Heart right ventricle (tissue), 16 donors: Measurements from ENCODE around the gene DNAH17. TPM values are rescaled to one million over a fixed set of nuclear protein-coding genes. Genes with fewer than 3 reads are reported as not detected.

Experiments used
- ATAC-seq, 8 donors: fragments of 200-7000 bp; cut with Tn5 transposase; one replicate each; pipeline ENCODE4 v1.9.1; 2020; ENCODE audit warnings: mild to moderate bottlenecking in 8 of 8, moderate library complexity in 8 of 8, moderate number of reproducible peaks in 1 of 8
- DNase-seq, 2 donors: peaks; one replicate each; pipeline ENCODE4 v3.0.0-alpha.2; 2020
- H3K27ac ChIP-seq, 10 donors: fragments of 200-600 bp; sonication (generic) in 2 of 10; one replicate each; pipeline versions ENCODE4 v1.5.0 to v1.8.0; 2020 to 2022; ENCODE audit warnings: mild to moderate bottlenecking in 3 of 10
- H3K27me3 ChIP-seq, 7 donors: fragments of 200-600 bp; one replicate each; pipeline ENCODE4 v1.8.0; 2021 to 2022; ENCODE audit warnings: mild to moderate bottlenecking in 2 of 7
- H3K36me3 ChIP-seq, 9 donors: fragments of 200-600 bp; sonication (generic) in 1 of 9; one replicate each; pipeline versions ENCODE4 v1.5.0 to v1.8.0; 2020 to 2022; ENCODE audit warnings: mild to moderate bottlenecking in 2 of 9
- H3K4me1 ChIP-seq, 9 donors: fragments of 200-600 bp; sonication (generic) in 1 of 9; one replicate each; pipeline versions ENCODE4 v1.5.0 to v1.8.0; 2020 to 2022; ENCODE audit warnings: mild to moderate bottlenecking in 4 of 9
- H3K4me3 ChIP-seq, 10 donors: fragments of 200-600 bp; sonication (generic) in 2 of 10; one replicate each; pipeline versions ENCODE4 v1.5.0 to v1.8.0; 2020 to 2022; ENCODE audit warnings: mild to moderate bottlenecking in 7 of 10, moderate library complexity in 2 of 10
- H3K9me3 ChIP-seq, 11 donors: fragments of 200-600 bp in 10 of 11; sonication (generic) in 2 of 11; one replicate each; pipeline versions ENCODE4 v1.5.0 to v1.8.0; 2013 to 2022; ENCODE audit warnings: mild to moderate bottlenecking in 2 of 11, control low read depth in 1 of 11, moderate library complexity in 1 of 11
- CTCF ChIP-seq, 9 donors: fragments of 200-600 bp; sonication (generic) in 2 of 9; IDR thresholded peaks; one replicate each; pipeline versions ENCODE4 v1.5.0 to v1.8.0; 2021 to 2022; ENCODE audit warnings: antibody characterized with exemption in 9 of 9, mild to moderate bottlenecking in 5 of 9, moderate library complexity in 1 of 9
- WGBS, 2 donors: extraction: QIAGEN DNeasy Blood & Tissue Kit; methylation state at CpG; one replicate each; pipeline ENCODE4 v1.1.7; 2013; ENCODE audit warnings: inconsistent platforms in 1 of 2; 5-methylcytosine and 5-hydroxymethylcytosine counted together
- intact Hi-C, 10 donors: fragments of 100-400 bp; cut with DNase I; formaldehyde crosslinking; loops; one replicate each; pipeline versions ENCODE4 v1.11.1 to v1.14.2; 2022
- polyA plus RNA-seq, 2 donors: library from polyadenylated mRNA; stranded (reverse); fragments of 200-250 nt; gene quantifications; one replicate each; pipeline ENCODE4 v1.2.3, GENCODE V29; 2013
- total RNA-seq, 10 donors: library from RNA; stranded (reverse); fragmentation: NEBNext Ultra II Directional in 3 of 10; extraction: Animal tissue kit (Norgen Biotek cat#: 25700) in 3 of 10; gene quantifications; one replicate each; pipeline versions ENCODE4 v1.2.1 to v1.2.4, GENCODE V29; 2021 to 2023
- donor health status: Arrhythmogenic right ventricular cardiomyopathy.
- donor health status: ischemic (EF 13 %, LVEDD 7.1; RV severe dilation, severe dysfunction).
- donor health status: healthy with polysubstance abuse.
- donor health status: DM: no; HTN: yes; CAD: no.
- donor health status: DM: no; HTN: no; CAD: no.
- donor health status: ischemic (EF 25% LVEDD 6.9; RV normal size, moderate dysfunction).
- donor health status: ischemic (EF 25% LVEDD 5.7; RV mildly dilated, moderate dysfunction).
- donor health status: healthy.
- donor health status: DM: yes; HTN: yes; CAD: no.
- donor health status: Ischemic cardiomyopathy.
- donor health status: ischemic (EF 35%, LVEDD 5.7; RV mildly dilated, moderate dysfunction).
- donor health status: nonischemic (EF 11% LVEDD 7.7; RV severe dilation, severe dysfunction).
- donor health status: DM: yes; HTN: yes; CAD: no.
- donor health status: PGD.
- donor health status: ischemic (EF 29% LVEDD 5.4; RV normal size, mild dysfunction).
- donor health status: nonischemic (EF 23%, LVEDD 6.1; RV moderate dilation, normal function).

Gene DNAH17
- total and polyA plus RNA-seq, 12 donors: 0.05 to 0.30 (median 0.09) TPM; not detected in 4

GRCh38 chr17:78472035-78472905 is 104.9 kb downstream of the DNAH17 start:
- no peak overlapping the region for H3K4me3 ChIP-seq

GRCh38 chr17:78471635-78472034 is 105.6 kb downstream of the DNAH17 start:
- WGBS, 2 donors: 92 to 94% methylated on average over 12 of the region's 12 CpGs
- no peak for DNase-seq
- TF ChIP-seq CTCF (IDR thresholded peaks at IDR 0.05): no peak
- H3K4me1 ChIP-seq: no peaks in the 10 kb centered on the region
- intact Hi-C loops: no loop called here
- no peaks in the 10 kb centered on the region for H3K36me3 ChIP-seq
- H3K4me3 ChIP-seq: no peak overlapping the region
- ATAC-seq: peak in 1 of 8 donors; percentile 21
- no peaks in the 10 kb centered on the region for H3K9me3 ChIP-seq
- H3K27ac ChIP-seq: no peak overlapping the region
- peaks cover 0 to 22% (median 14%) of the 10 kb centered on the region in 7 donors for H3K27me3 ChIP-seq

More at GRCh38 chr17:78472035-78472905, 104.9 kb downstream of the DNAH17 start:
- ATAC-seq (no peak), DNase-seq (no peak)
- intact Hi-C loops: no loop called here
- no peaks in the 10 kb centered on the region for H3K9me3 ChIP-seq
- H3K27me3 ChIP-seq: peaks cover 0 to 22% (median 14%) of the 10 kb centered on the region in 7 donors
- no peak for TF ChIP-seq CTCF (IDR thresholded peaks at IDR 0.05)
- no peak overlapping the region for H3K27ac ChIP-seq
- WGBS, 2 donors: 78 to 81% methylated on average over 27 to 29 of the region's 29 CpGs
- no peaks in the 10 kb centered on the region for H3K36me3 ChIP-seq
- no peaks in the 10 kb centered on the region for H3K4me1 ChIP-seq

GRCh38 chr17:78469443-78469842 is 107.8 kb downstream of the DNAH17 start:
- Histone ChIP-seq H3K27me3 (peaks cover 0 to 14% (median 11%) of the 10 kb centered on the region in 7 donors), H3K36me3 (no peaks in the 10 kb centered on the region), H3K4me1 (no peaks in the 10 kb centered on the region), H3K4me3 (no peak overlapping the region), H3K9me3 (no peaks in the 10 kb centered on the region), H3K27ac (no peak overlapping the region)
- intact Hi-C loops: no loop called here
- WGBS, 2 donors: 93 to 96% methylated on average over 7 of the region's 7 CpGs
- no peak for DNase-seq
- ATAC-seq: no peak
- TF ChIP-seq CTCF (IDR thresholded peaks at IDR 0.05): no peak

GRCh38 chr17:78468366-78468765 is 108.8 kb downstream of the DNAH17 start:
- H3K4me1 ChIP-seq: no peaks in the 10 kb centered on the region
- H3K27ac ChIP-seq: no peak overlapping the region
- H3K9me3 ChIP-seq: no peaks in the 10 kb centered on the region
- H3K27me3 ChIP-seq: peaks cover 0 to 13% (median 8%) of the 10 kb centered on the region in 7 donors
- DNase-seq (no peak), ATAC-seq (no peak)
- intact Hi-C loops: no loop called here
- WGBS, 2 donors: 87 to 88% methylated on average over 12 of the region's 12 CpGs
- TF ChIP-seq CTCF (IDR thresholded peaks at IDR 0.05): no peak
- H3K36me3 ChIP-seq: no peaks in the 10 kb centered on the region
- no peak overlapping the region for H3K4me3 ChIP-seq
